B cell (primary cell): ENCODE data around the gene MAJIN. TPM values are rescaled to one million over a fixed set of nuclear protein-coding genes. Genes with fewer than 3 reads are reported as not detected.

Experiments used
- ATAC-seq: fragments of 200-7000 bp; cut with Tn5 transposase; one replicate; pipeline ENCODE4 v1.10.0; 2021; ENCODE audit warnings: low read depth, mild to moderate bottlenecking, moderate number of reproducible peaks, moderate library complexity
- CTCF ChIA-PET: fragments of 350-600 bp; sonication (Branson Sonifier 250); formaldehyde crosslinking; loops from one replicate; lab custom pipeline; 2021; ENCODE audit warnings: antibody characterized with exemption, inconsistent platforms; lab: Charles Lee
- POLR2A ChIA-PET: fragments of 350-600 bp; sonication (Branson Sonifier 250); formaldehyde crosslinking; loops from one replicate; lab custom pipeline; 2021; ENCODE audit warnings: antibody characterized with exemption; lab: Charles Lee
- DNase-seq: peaks from one replicate; pipeline ENCODE4 v3.0.0; 2013
- H2AFZ ChIP-seq: 2 replicates; pipeline ENCODE4 v1.6.1; 2012; ENCODE audit warnings: mild to moderate bottlenecking, low read depth, low read length; ENCODE audit not compliant: insufficient read depth, poor library complexity, severe bottlenecking
- H3K27ac ChIP-seq, 2 donors: 1 replicate in 1 of 2; 2 replicates in 1 of 2; pipeline ENCODE4 v1.5.1; 2012 to 2013; ENCODE audit warnings: low read length in 2 of 2, mild to moderate bottlenecking in 2 of 2, moderate library complexity in 1 of 2
- H3K27me3 ChIP-seq, 4 experiments: fragments of 200-600 bp in 1 of 4; sonication (generic) in 1 of 4; replicated peaks in 1 of 4; 1 replicate in 2 of 4; 2 replicates in 2 of 4; pipeline versions ENCODE4 v1.6.1 to v1.7.0; 2013 to 2016; ENCODE audit warnings: low read length in 3 of 4, mild to moderate bottlenecking in 2 of 4, mixed read lengths in 1 of 4, moderate library complexity in 1 of 4; ENCODE audit not compliant: insufficient read depth in 4 of 4, control insufficient read depth in 3 of 4; ENCODE audit errors: control extremely low read depth in 1 of 4
- H3K36me3 ChIP-seq, 2 experiments: replicated peaks in 1 of 2; 1 replicate in 1 of 2; 2 replicates in 1 of 2; pipeline versions ENCODE4 v1.6.1 to v1.7.1; 2013; ENCODE audit warnings: low read length in 1 of 2; ENCODE audit not compliant: insufficient read depth in 2 of 2, control insufficient read depth in 1 of 2; ENCODE audit errors: control extremely low read depth in 1 of 2, extremely low read depth in 1 of 2
- H3K4me1 ChIP-seq, 2 donors: fragments of 200-600 bp in 1 of 2; sonication (generic) in 1 of 2; 1 replicate in 1 of 2; 2 replicates in 1 of 2; pipeline versions ENCODE4 v1.5.1 to v1.6.1; 2013 to 2017; ENCODE audit warnings: low read length in 2 of 2; ENCODE audit not compliant: control insufficient read depth in 2 of 2, insufficient read depth in 2 of 2
- H3K4me2 ChIP-seq: replicated peaks from 2 replicates; pipeline ENCODE3; 2012; ENCODE audit warnings: mild to moderate bottlenecking, low read depth, low read length; ENCODE audit not compliant: poor library complexity, severe bottlenecking
- H3K4me3 ChIP-seq, 5 experiments: fragments of 200-600 bp in 1 of 5; sonication (generic) in 1 of 5; 1 replicate in 3 of 5; 2 replicates in 2 of 5; pipeline versions ENCODE4 v1.5.1 to v1.7.0; 2011 to 2016; ENCODE audit warnings: low read length in 4 of 5, mild to moderate bottlenecking in 4 of 5, low read depth in 2 of 5, control low read depth in 1 of 5, moderate library complexity in 1 of 5; ENCODE audit not compliant: insufficient read depth in 1 of 5; ENCODE audit errors: control extremely low read depth in 1 of 5, extremely low read depth in 1 of 5
- H3K79me2 ChIP-seq: fragments of 200-600 bp; sonication (generic); one replicate; pipeline ENCODE4 v1.6.0; 2016; ENCODE audit warnings: low read length; ENCODE audit not compliant: control insufficient read depth, insufficient read depth
- H3K9ac ChIP-seq: fragments of 200-600 bp; sonication (generic); 2 replicates; pipeline ENCODE4 v1.6.1; 2017; ENCODE audit warnings: mild to moderate bottlenecking, low read length, moderate library complexity
- H3K9me3 ChIP-seq, 3 donors: one replicate each; pipeline versions ENCODE4 v1.6.1 to v1.7.1; 2013; ENCODE audit warnings: low read length in 2 of 3; ENCODE audit not compliant: control insufficient read depth in 2 of 3, insufficient read depth in 1 of 3; ENCODE audit errors: control extremely low read depth in 1 of 3
- H4K20me1 ChIP-seq: 2 replicates; pipeline ENCODE4 v1.6.0; 2012; ENCODE audit warnings: mild to moderate bottlenecking, low read length; ENCODE audit not compliant: insufficient read depth, control insufficient read depth, poor library complexity, severe bottlenecking
- H3K27ac Mint-ChIP-seq: one replicate; pipeline ENCODE4 v1.8.0; 2021; ENCODE audit warnings: mixed read lengths
- H3K27me3 Mint-ChIP-seq: one replicate; pipeline ENCODE4 v1.8.0; 2021; ENCODE audit warnings: mixed read lengths
- H3K4me1 Mint-ChIP-seq: one replicate; pipeline ENCODE4 v1.8.0; 2021; ENCODE audit warnings: mixed read lengths
- H3K4me3 Mint-ChIP-seq: one replicate; pipeline ENCODE4 v1.8.0; 2021; ENCODE audit warnings: mixed read lengths
- H3K9me3 Mint-ChIP-seq: one replicate; pipeline ENCODE4 v1.8.0; 2022; ENCODE audit warnings: mixed read lengths; ENCODE audit not compliant: insufficient read depth
- EZH2 ChIP-seq: IDR thresholded peaks from 2 replicates; pipeline ENCODE4 v1.6.1; 2012; ENCODE audit warnings: borderline replicate concordance, low read depth, mild to moderate bottlenecking, moderate library complexity, low read length; ENCODE audit not compliant: insufficient read depth, poor library complexity, severe bottlenecking
- WGBS: methylation state at CpG from one replicate; pipeline ENCODE4 v1.1.5; 2013; ENCODE audit warnings: missing lambda C conversion rate; ENCODE audit not compliant: insufficient coverage; 5-methylcytosine and 5-hydroxymethylcytosine counted together
- intact Hi-C: fragments of 100-400 bp; cut with micrococcal nuclease; formaldehyde crosslinking; loops from one replicate; pipeline ENCODE4 v1.10.0; 2022
- polyA plus RNA-seq: library from polyadenylated mRNA; depleted of rRNA; stranded (reverse); fragments of >200 nt; gene quantifications from 2 replicates; pipeline ENCODE4 v1.2.3, GENCODE V29; 2012
- total RNA-seq, 2 donors: library from RNA; stranded (reverse); fragments of 120-200 nt in 1 of 2; gene quantifications; 1 replicate in 1 of 2; 2 replicates in 1 of 2; pipeline versions ENCODE4 v1.2.3 to v1.2.4, GENCODE V29; 2013 to 2022
- TF ChIP-seq, protein P1 (sequence below): fragments of 200-600 bp; IDR thresholded peaks from one replicate; pipeline ENCODE4 v1.8.0; 2022; ENCODE audit warnings: antibody characterized with exemption, mild to moderate bottlenecking

The MAJIN gene
- total and polyA plus RNA-seq, 2 donors (not counting 1 experiment from before 2014, with no cell fraction given) = 0.71 to 2.4 TPM

DNA sequence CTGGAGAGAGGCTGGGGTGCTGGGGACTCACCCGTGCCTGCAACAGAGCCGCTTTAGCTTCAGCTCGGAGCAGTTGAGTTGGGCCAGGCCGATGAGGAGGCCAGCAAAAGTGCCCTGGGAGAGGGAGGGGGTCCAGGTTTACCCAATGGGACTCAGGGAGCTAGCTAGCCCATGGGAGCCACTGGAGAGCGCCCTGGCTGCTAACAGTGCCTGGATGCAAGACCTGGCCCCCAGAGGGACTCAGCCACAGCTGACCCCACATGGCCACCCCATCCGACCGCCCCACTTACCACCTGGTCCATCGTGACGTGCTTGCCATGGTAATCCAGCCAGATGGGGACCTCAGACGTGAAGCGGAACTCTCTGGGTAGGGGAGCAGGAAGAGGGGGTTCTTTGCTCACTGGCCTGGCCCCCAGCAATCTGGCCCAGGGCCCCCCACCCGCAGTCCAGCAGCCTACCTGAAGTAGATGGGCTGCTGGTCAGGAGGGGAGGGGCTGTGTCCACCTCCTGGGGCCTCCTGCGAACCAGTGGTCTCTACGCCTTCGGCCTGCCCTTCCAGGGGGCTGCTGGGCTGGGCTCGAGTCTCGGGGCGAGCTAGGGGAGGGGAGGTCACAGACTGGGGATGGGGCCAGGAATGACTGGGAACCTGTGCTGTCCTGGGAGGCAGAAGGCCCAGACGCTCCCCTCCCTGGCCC, 74.4 kb downstream of the MAJIN start:
- H3K27ac Mint-ChIP-seq = no peak overlapping the region
- Histone ChIP-seq H3K27me3 (no peaks in the 10 kb centered on the region), H3K4me3 (no peak overlapping the region), H2AFZ (no peak overlapping the region), H3K9ac (no peak overlapping the region), H3K36me3 (peaks cover 0 to 31% of the 10 kb centered on the region in 2 experiments), H4K20me1 (no peaks in the 10 kb centered on the region), H3K4me1 (peaks cover 18 to 20% of the 10 kb centered on the region in 2 donors), H3K79me2 (no peaks in the 10 kb centered on the region), H3K9me3 (no peaks in the 10 kb centered on the region), H3K4me2 (no peak overlapping the region), H3K27ac (no peak overlapping the region)
- H3K4me3 Mint-ChIP-seq = no peak overlapping the region
- DNase-seq (no peak), ATAC-seq (no peak)
- no peaks in the 10 kb centered on the region for H3K9me3 Mint-ChIP-seq
- 93% methylated on average over 16 of the region's 19 CpGs for WGBS
- no peaks in the 10 kb centered on the region for H3K27me3 Mint-ChIP-seq
- TF ChIP-seq, protein P1, sequence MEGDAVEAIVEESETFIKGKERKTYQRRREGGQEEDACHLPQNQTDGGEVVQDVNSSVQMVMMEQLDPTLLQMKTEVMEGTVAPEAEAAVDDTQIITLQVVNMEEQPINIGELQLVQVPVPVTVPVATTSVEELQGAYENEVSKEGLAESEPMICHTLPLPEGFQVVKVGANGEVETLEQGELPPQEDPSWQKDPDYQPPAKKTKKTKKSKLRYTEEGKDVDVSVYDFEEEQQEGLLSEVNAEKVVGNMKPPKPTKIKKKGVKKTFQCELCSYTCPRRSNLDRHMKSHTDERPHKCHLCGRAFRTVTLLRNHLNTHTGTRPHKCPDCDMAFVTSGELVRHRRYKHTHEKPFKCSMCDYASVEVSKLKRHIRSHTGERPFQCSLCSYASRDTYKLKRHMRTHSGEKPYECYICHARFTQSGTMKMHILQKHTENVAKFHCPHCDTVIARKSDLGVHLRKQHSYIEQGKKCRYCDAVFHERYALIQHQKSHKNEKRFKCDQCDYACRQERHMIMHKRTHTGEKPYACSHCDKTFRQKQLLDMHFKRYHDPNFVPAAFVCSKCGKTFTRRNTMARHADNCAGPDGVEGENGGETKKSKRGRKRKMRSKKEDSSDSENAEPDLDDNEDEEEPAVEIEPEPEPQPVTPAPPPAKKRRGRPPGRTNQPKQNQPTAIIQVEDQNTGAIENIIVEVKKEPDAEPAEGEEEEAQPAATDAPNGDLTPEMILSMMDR = no peak
- no peak for TF ChIP-seq EZH2
- CTCF ChIA-PET = interaction anchor here (0.9 to 30.2 kb wide), 2 partner anchors 41 to 76 kb away, joined by 3 to 1254 read pairs; partner anchors contain the start of gene CDC42BPG
- H3K4me1 Mint-ChIP-seq = peaks cover 11% of the 10 kb centered on the region
- intact Hi-C loops = no loop called here
- POLR2A ChIA-PET = no interaction called here

DNA sequence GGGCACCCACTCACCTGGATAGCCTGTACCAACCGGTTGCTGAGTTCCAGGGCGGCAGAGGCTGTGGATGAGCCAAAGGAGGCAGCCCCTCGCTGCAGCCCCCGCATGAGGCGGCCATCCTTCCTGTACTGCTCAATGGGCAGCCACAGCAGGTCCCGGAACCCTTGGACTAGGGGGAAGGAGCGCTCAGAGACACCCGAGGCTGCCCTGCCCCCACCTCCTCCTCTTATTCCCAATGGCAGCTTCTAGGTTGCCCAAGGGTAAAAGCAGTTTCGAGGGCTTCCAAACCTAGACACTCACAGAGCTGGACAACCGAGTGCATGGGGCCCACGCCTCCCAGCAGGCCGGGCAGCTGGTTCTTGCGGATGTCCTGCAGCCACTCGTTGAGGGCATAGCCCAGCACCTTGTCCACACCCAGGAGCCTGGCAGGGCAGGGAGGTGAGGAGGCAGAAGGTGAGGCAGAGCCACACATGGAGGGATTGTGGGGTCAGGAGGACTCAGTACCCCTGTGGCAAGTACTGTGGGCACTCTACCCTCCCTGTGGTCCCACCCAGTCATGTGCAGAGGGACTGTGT, 75.4 kb downstream of the MAJIN start:
- Histone ChIP-seq H3K4me2 (no peak overlapping the region), H3K9me3 (no peaks in the 10 kb centered on the region), H3K27me3 (no peaks in the 10 kb centered on the region), H3K36me3 (peaks cover 0 to 24% of the 10 kb centered on the region in 2 experiments), H3K9ac (no peak overlapping the region), H3K27ac (no peak overlapping the region), H3K79me2 (no peaks in the 10 kb centered on the region), H4K20me1 (no peaks in the 10 kb centered on the region), H3K4me1 (peaks cover 22 to 30% of the 10 kb centered on the region in 2 donors), H3K4me3 (no peak overlapping the region), H2AFZ (no peak overlapping the region)
- CTCF ChIA-PET = interaction anchor here (0.9 to 30.2 kb wide), 6 partner anchors 24 to 118 kb away, joined by 3 to 1254 read pairs (median 4); partner anchors contain the start of genes ARL2 and CDC42BPG
- POLR2A ChIA-PET = interaction anchor here (0.6 to 6.9 kb wide), 2 partner anchors 49 to 435 kb away, joined by 4 to 39 read pairs; no protein-coding TSS in a partner anchor
- H3K27ac Mint-ChIP-seq = no peak overlapping the region
- no peaks in the 10 kb centered on the region for H3K9me3 Mint-ChIP-seq
- ATAC-seq (no peak), DNase-seq (no peak)
- no peak overlapping the region for H3K4me3 Mint-ChIP-seq
- peaks cover 19% of the 10 kb centered on the region for H3K4me1 Mint-ChIP-seq
- H3K27me3 Mint-ChIP-seq = no peaks in the 10 kb centered on the region
- TF ChIP-seq EZH2 = no peak
- TF ChIP-seq, protein P1 = no peak
- intact Hi-C loops = no loop called here
- 97% methylated on average over 14 of the region's 14 CpGs for WGBS
